BLaER1 treated with 17β-estradiol and CSF1 and Interleukin-3, amounts not matched to agents 10 nM and 100 nM (cell line): ENCODE results near the gene NOA1.
"Not testable (repeated sequence)": the region's sequence is repeated elsewhere in the genome, so short reads cannot be mapped to it uniquely, and the experiment has no call there.

Experiments
- H3K27ac ChIP-seq, 11 experiments: shearing (Covaris generic); formaldehyde crosslinking; 2 replicates each; pipeline ENCODE4 v1.8.1; 2022
- H3K27me3 ChIP-seq, 11 experiments: shearing (Covaris generic); formaldehyde crosslinking; 2 replicates each; pipeline ENCODE4 v1.8.1; 2022
- H3K36me3 ChIP-seq, 11 experiments: shearing (Covaris generic); formaldehyde crosslinking; 2 replicates each; pipeline ENCODE4 v1.8.1; 2022
- H3K4me1 ChIP-seq, 10 experiments: shearing (Covaris generic); formaldehyde crosslinking; 2 replicates each; pipeline ENCODE4 v1.8.1; 2022
- H3K4me2 ChIP-seq, 11 experiments: shearing (Covaris generic); formaldehyde crosslinking; 2 replicates each; pipeline ENCODE4 v1.8.1; 2022
- H3K4me3 ChIP-seq, 10 experiments: shearing (Covaris generic); formaldehyde crosslinking; 2 replicates each; pipeline ENCODE4 v1.8.1; 2022
- H3K9ac ChIP-seq, 11 experiments: shearing (Covaris generic); formaldehyde crosslinking; 2 replicates each; pipeline ENCODE4 v1.8.1; 2022
- H3K9me3 ChIP-seq, 11 experiments: shearing (Covaris generic); formaldehyde crosslinking; replicated peaks in 1 of 11; 2 replicates each; pipeline ENCODE4 v1.8.1; 2022
- H4K20me1 ChIP-seq, 11 experiments: shearing (Covaris generic); formaldehyde crosslinking; 2 replicates each; pipeline ENCODE4 v1.8.1; 2022
- Cebpa-rat ChIP-seq, 11 experiments: shearing (Covaris generic); IDR thresholded peaks; 2 replicates each; pipeline ENCODE4 v1.8.1; 2022

The NOA1 gene

GRCh38 chr4:56940971-56941370, 36.4 kb downstream of the NOA1 start:
- TF ChIP-seq Cebpa-rat (IDR thresholded peaks at IDR 0.05), result no peak
- no peak overlapping the region for H3K4me2 ChIP-seq
- no peaks in the 10 kb centered on the region for H3K9me3 ChIP-seq
- peaks cover 0 to 9% (median 0%) of the 10 kb centered on the region in 10 experiments; a peak in 1 of 20 replicates for H3K4me1 ChIP-seq
- peaks cover 0 to 24% (median 7%) of the 10 kb centered on the region in 11 experiments; a peak in 15 of 22 replicates for H4K20me1 ChIP-seq
- no peaks in the 10 kb centered on the region for H3K27me3 ChIP-seq
- H3K9ac ChIP-seq, result no peak overlapping the region
- no peak overlapping the region for H3K4me3 ChIP-seq
- H3K27ac ChIP-seq, result no peak overlapping the region
- H3K36me3 ChIP-seq, result peaks cover 39 to 52% (median 41%) of the 10 kb centered on the region in 11 experiments

- H3K9me3 ChIP-seq, result no peaks in the 10 kb centered on the region
- no peak overlapping the region for H3K27ac ChIP-seq
- H3K4me1 ChIP-seq, result peaks cover 0 to 9% (median 0%) of the 10 kb centered on the region in 10 experiments; a peak in 1 of 20 replicates
- H3K9ac ChIP-seq, result no peak overlapping the region
- no peak overlapping the region for H3K4me2 ChIP-seq
- no peak overlapping the region for H3K4me3 ChIP-seq
- no peaks in the 10 kb centered on the region for H3K27me3 ChIP-seq
- H4K20me1 ChIP-seq, result peaks cover 0 to 30% (median 12%) of the 10 kb centered on the region in 11 experiments; a peak in 16 of 22 replicates
- no peak for TF ChIP-seq Cebpa-rat (IDR thresholded peaks at IDR 0.05)
- peaks cover 44 to 58% (median 47%) of the 10 kb centered on the region in 11 experiments for H3K36me3 ChIP-seq
Observed at GRCh38 chr4:56940403-56940802, 37.0 kb downstream of the NOA1 start.

- not testable (repeated sequence) for H3K4me1 ChIP-seq, H3K4me2 ChIP-seq, H3K27me3 ChIP-seq, H3K4me3 ChIP-seq, H3K27ac ChIP-seq, H3K9ac ChIP-seq, H3K9me3 ChIP-seq
- H3K36me3 ChIP-seq, result peaks cover 44 to 64% (median 53%) of the 10 kb centered on the region in 11 experiments
- peaks cover 0 to 36% (median 18%) of the 10 kb centered on the region in 11 experiments; a peak in 17 of 22 replicates for H4K20me1 ChIP-seq
Observed at GRCh38 chr4:56939826-56940225, 37.6 kb downstream of the NOA1 start.

- TF ChIP-seq Cebpa-rat (IDR thresholded peaks at IDR 0.05), result no peak
- Histone ChIP-seq H3K27ac (no peak overlapping the region), H3K9ac (no peak overlapping the region)
Observed at GRCh38 chr4:56937262-56937661, 40.1 kb downstream of the NOA1 start.

GRCh38 chr4:56931924-56932323, 45.5 kb downstream of the NOA1 start:
- no peaks in the 10 kb centered on the region for H3K27me3 ChIP-seq
- H4K20me1 ChIP-seq, result peaks cover 42 to 98% (median 87%) of the 10 kb centered on the region in 11 experiments; a peak in 21 of 22 replicates
- no peak overlapping the region for H3K4me3 ChIP-seq
- no peak for TF ChIP-seq Cebpa-rat (IDR thresholded peaks at IDR 0.05)
- peaks cover 0 to 4% (median 0%) of the 10 kb centered on the region in 10 experiments; a peak in 1 of 20 replicates for H3K4me1 ChIP-seq
- H3K27ac ChIP-seq, result no peak overlapping the region
- no peak overlapping the region for H3K9ac ChIP-seq
- H3K36me3 ChIP-seq, result peaks cover 76 to 100% (median 95%) of the 10 kb centered on the region in 11 experiments
- H3K4me2 ChIP-seq, result no peak overlapping the region
- H3K9me3 ChIP-seq, result no peaks in the 10 kb centered on the region

More at GRCh38 chr4:56937262-56937661, 40.1 kb downstream of the NOA1 start:
- Histone ChIP-seq H3K36me3 (peaks cover 54 to 89% (median 76%) of the 10 kb centered on the region in 11 experiments), H4K20me1 (peaks cover 14 to 61% (median 41%) of the 10 kb centered on the region in 11 experiments; a peak in 21 of 22 replicates), H3K4me3 (no peak overlapping the region), H3K9me3 (no peaks in the 10 kb centered on the region), H3K27me3 (no peaks in the 10 kb centered on the region), H3K4me1 (peaks cover 0 to 9% (median 0%) of the 10 kb centered on the region in 10 experiments; a peak in 1 of 20 replicates), H3K4me2 (no peak overlapping the region)

GRCh38 chr4:56930638-56931037, 46.8 kb downstream of the NOA1 start:
- H3K4me3 ChIP-seq, result no peak overlapping the region
- no peak for TF ChIP-seq Cebpa-rat (IDR thresholded peaks at IDR 0.05)
- peaks cover 45 to 95% (median 85%) of the 10 kb centered on the region in 11 experiments; a peak in 21 of 22 replicates for H4K20me1 ChIP-seq
- no peaks in the 10 kb centered on the region for H3K27me3 ChIP-seq
- H3K9ac ChIP-seq, result no peak overlapping the region
- no peaks in the 10 kb centered on the region for H3K4me1 ChIP-seq
- no peak overlapping the region for H3K27ac ChIP-seq
- no peak overlapping the region for H3K4me2 ChIP-seq
- peaks cover 76 to 100% (median 95%) of the 10 kb centered on the region in 11 experiments for H3K36me3 ChIP-seq
- no peaks in the 10 kb centered on the region for H3K9me3 ChIP-seq

- H3K4me1 ChIP-seq, result no peaks in the 10 kb centered on the region
- H3K36me3 ChIP-seq, result peaks cover 97 to 100% (median 100%) of the 10 kb centered on the region in 11 experiments
- no peak overlapping the region for H3K27ac ChIP-seq
- H3K4me3 ChIP-seq, result no peak overlapping the region
- no peak overlapping the region for H3K9ac ChIP-seq
- no peak for TF ChIP-seq Cebpa-rat (IDR thresholded peaks at IDR 0.05)
- peaks cover 50 to 97% (median 90%) of the 10 kb centered on the region in 11 experiments; a peak in 21 of 22 replicates for H4K20me1 ChIP-seq
- no peaks in the 10 kb centered on the region for H3K9me3 ChIP-seq
- no peaks in the 10 kb centered on the region for H3K27me3 ChIP-seq
- no peak overlapping the region for H3K4me2 ChIP-seq
Observed at GRCh38 chr4:56927196-56927595, 50.2 kb downstream of the NOA1 start.

- not testable (repeated sequence) for H3K4me3 ChIP-seq, H3K27ac ChIP-seq, H3K9ac ChIP-seq, H3K9me3 ChIP-seq, H3K27me3 ChIP-seq
- Histone ChIP-seq H3K4me2 (peak overlapping the region in 4 of 11 experiments; percentile 1 to 86 (median 22); a peak in 3 of 22 replicates), H3K36me3 (peaks cover 76 to 95% (median 93%) of the 10 kb centered on the region in 11 experiments), H4K20me1 (peaks cover 90 to 100% (median 99%) of the 10 kb centered on the region in 11 experiments), H3K4me1 (peaks cover 48 to 74% (median 58%) of the 10 kb centered on the region in 10 experiments)
Observed at GRCh38 chr4:56914977-56915376, 62.4 kb downstream of the NOA1 start.

- H3K4me1 ChIP-seq, result peaks cover 48 to 75% (median 58%) of the 10 kb centered on the region in 10 experiments
- H3K9ac ChIP-seq, result no peak overlapping the region
- H3K36me3 ChIP-seq, result peaks cover 70 to 89% (median 86%) of the 10 kb centered on the region in 11 experiments
Observed at GRCh38 chr4:56914336-56914735, 63.1 kb downstream of the NOA1 start.

More at GRCh38 chr4:56914336-56914735, 63.1 kb downstream of the NOA1 start:
- Histone ChIP-seq H4K20me1 (peaks cover 87 to 100% (median 96%) of the 10 kb centered on the region in 11 experiments), H3K27ac (no peak overlapping the region), H3K4me3 (no peak overlapping the region), H3K4me2 (peak overlapping the region in 6 of 11 experiments; percentile 5 to 96 (median 56); a peak in 5 of 22 replicates), H3K9me3 (0 out of 22 replicates have a peak, but pooled peaks cover 0 to 4% (median 0%) of the 10 kb centered on the region in 11 experiments), H3K27me3 (no peaks in the 10 kb centered on the region)
- no peak for TF ChIP-seq Cebpa-rat (IDR thresholded peaks at IDR 0.05)
